HepG2 (cell line): ENCODE results near the gene CDC20. TPM values are rescaled to one million over a fixed set of nuclear protein-coding genes. Genes with fewer than 3 reads are reported as not detected.

Experiments used
- ARID3A ChIP-seq: IDR thresholded peaks from 2 replicates; pipeline ENCODE4 v1.6.1; 2012; ENCODE audit warnings: low read depth, low read length, improper control_type of control experiment
- CBX5 ChIP-seq: sonication (generic); formaldehyde crosslinking; IDR thresholded peaks from 2 replicates; pipeline ENCODE4 v1.4.0; 2020; ENCODE audit warnings: missing genetic modification reagents, borderline replicate concordance
- CENPBD1 ChIP-seq: sonication (generic); formaldehyde crosslinking; IDR thresholded peaks from 2 replicates; pipeline ENCODE4 v1.8.0; 2022; ENCODE audit warnings: missing genetic modification reagents, low read depth, mild to moderate bottlenecking, borderline replicate concordance
- CREM ChIP-seq, 2 experiments: sonication (generic) in 1 of 2; formaldehyde crosslinking in 1 of 2; IDR thresholded peaks; 2 replicates each; pipeline versions ENCODE4 v1.4.0 to v1.6.1; 2016 to 2020; ENCODE audit warnings: antibody characterized with exemption in 1 of 2, mild to moderate bottlenecking in 1 of 2, missing genetic modification reagents in 1 of 2
- FOXC1 ChIP-seq: sonication (generic); formaldehyde crosslinking; IDR thresholded peaks from 2 replicates; pipeline ENCODE4 v1.8.0; 2022; ENCODE audit warnings: mild to moderate bottlenecking, missing genetic modification reagents, borderline replicate concordance
- FOXK1 ChIP-seq: sonication (generic); formaldehyde crosslinking; IDR thresholded peaks from 2 replicates; pipeline ENCODE4 v1.4.0; 2020; ENCODE audit warnings: low read depth, missing genetic modification reagents, borderline replicate concordance
- HHEX ChIP-seq: IDR thresholded peaks from 2 replicates; pipeline ENCODE4 v1.6.1; 2016; ENCODE audit warnings: control low read depth
- HNRNPL ChIP-seq: fragments of 200-400 bp; formaldehyde crosslinking; IDR thresholded peaks from 2 replicates; pipeline ENCODE4 v1.6.1; 2017; ENCODE audit warnings: mild to moderate bottlenecking, low read depth, low read length
- KDM1A ChIP-seq: IDR thresholded peaks from 2 replicates; pipeline ENCODE4 v1.6.1; 2016; ENCODE audit warnings: missing compliant biosample characterization
- KDM4B ChIP-seq: sonication (generic); formaldehyde crosslinking; IDR thresholded peaks from 2 replicates; pipeline ENCODE4 v1.4.0; 2020; ENCODE audit warnings: missing genetic modification reagents
- KLF15 ChIP-seq: sonication (generic); formaldehyde crosslinking; IDR thresholded peaks from 2 replicates; pipeline ENCODE4 v1.8.1; 2023; ENCODE audit warnings: borderline replicate concordance, mild to moderate bottlenecking, inconsistent platforms, missing genetic modification reagents, mixed read lengths
- MBD4 ChIP-seq: IDR thresholded peaks from 2 replicates; pipeline ENCODE4 v1.6.1; 2012; ENCODE audit warnings: low read length, inconsistent platforms, borderline replicate concordance
- NR0B2 ChIP-seq: sonication (generic); formaldehyde crosslinking; IDR thresholded peaks from 2 replicates; pipeline ENCODE4 v1.4.0; 2020; ENCODE audit warnings: mild to moderate bottlenecking, missing genetic modification reagents
- NR1H2 ChIP-seq: sonication (generic); formaldehyde crosslinking; IDR thresholded peaks from 2 replicates; pipeline ENCODE4 v1.8.1; 2022; ENCODE audit warnings: low read depth, missing genetic modification reagents, borderline replicate concordance
- PBX3 ChIP-seq: sonication (generic); formaldehyde crosslinking; IDR thresholded peaks from 2 replicates; pipeline ENCODE4 v1.8.1; 2023; ENCODE audit warnings: missing genetic modification reagents, inconsistent platforms, borderline replicate concordance
- SKI ChIP-seq: fragments of 450-650 bp; IDR thresholded peaks from one replicate; pipeline ENCODE4 v1.6.1; 2018; ENCODE audit warnings: mild to moderate bottlenecking; ENCODE audit not compliant: partially characterized antibody
- SMC3 ChIP-seq: IDR thresholded peaks from 2 replicates; pipeline ENCODE4 v1.6.1; 2011; ENCODE audit warnings: low read length, improper control_type of control experiment
- ZBTB2 ChIP-seq: sonication (generic); formaldehyde crosslinking; IDR thresholded peaks from 2 replicates; pipeline ENCODE4 v1.8.0; 2022; ENCODE audit warnings: low read depth, missing genetic modification reagents
- ZNF383 ChIP-seq: sonication (generic); formaldehyde crosslinking; IDR thresholded peaks from 2 replicates; pipeline ENCODE4 v1.4.0; 2020; ENCODE audit warnings: missing genetic modification reagents, mild to moderate bottlenecking, borderline replicate concordance
- ZNF598 ChIP-seq: sonication (generic); formaldehyde crosslinking; IDR thresholded peaks from 2 replicates; pipeline ENCODE4 v1.5.1; 2020; ENCODE audit warnings: mild to moderate bottlenecking, missing genetic modification reagents, borderline replicate concordance
- ZNF710 ChIP-seq: sonication (generic); formaldehyde crosslinking; IDR thresholded peaks from 2 replicates; pipeline ENCODE4 v1.5.0; 2020; ENCODE audit warnings: mild to moderate bottlenecking, missing genetic modification reagents, borderline replicate concordance
- ZNF740 ChIP-seq: sonication (generic); formaldehyde crosslinking; IDR thresholded peaks from 2 replicates; pipeline ENCODE4 v1.4.0; 2020; ENCODE audit warnings: missing genetic modification reagents
- ZNF776 ChIP-seq: sonication (generic); formaldehyde crosslinking; IDR thresholded peaks from 2 replicates; pipeline ENCODE4 v1.4.0; 2020; ENCODE audit warnings: mild to moderate bottlenecking, missing genetic modification reagents
- polyA plus RNA-seq, 8 experiments: library from polyadenylated mRNA; depleted of rRNA in 3 of 8; stranded (reverse) in 7 of 8; unstranded in 1 of 8; fragments of >200 nt; fragmentation: Illumina TruSeq in 4 of 8; extraction: Trizol in 4 of 8; gene quantifications; 2 replicates each; pipeline versions ENCODE4 v1.2.1 to v1.2.3, GENCODE V29; 2011 to 2016; ENCODE audit warnings: low read depth in 4 of 8, missing spikeins in 1 of 8, mixed read lengths in 1 of 8; ENCODE audit not compliant: insufficient read depth in 1 of 8
- total RNA-seq, 5 experiments: library from RNA; depleted of rRNA; stranded (reverse); fragments of >200 nt; fragmentation: Illumina TruSeq; extraction: Trizol; gene quantifications; 2 replicates each; pipeline ENCODE4 v1.2.3, GENCODE V29; 2016; ENCODE audit warnings: low read depth in 1 of 5

Gene CDC20
- total and polyA plus RNA-seq, 2 of the 13 experiments (the other 11 are each of a cell fraction or from before 2014, with no cell fraction given) = 57.9 to 90.0 TPM

- no peak for TF ChIP-seq ARID3A
- no peak for TF ChIP-seq NR1H2 (CRISPR knock-in tag)
- no peak for TF ChIP-seq HHEX (CRISPR knock-in tag)
- no peak for TF ChIP-seq CBX5 (CRISPR knock-in tag)
- TF ChIP-seq SKI = no peak
- TF ChIP-seq CENPBD1 (CRISPR knock-in tag) = no peak
- peak; percentile 40; the same call in 1 of the 2 replicates for TF ChIP-seq ZNF710
- TF ChIP-seq ZNF740 (CRISPR knock-in tag) = no peak
- no peak for TF ChIP-seq FOXC1 (CRISPR knock-in tag)
- peak; percentile 49; the same call in 1 of the 2 replicates for TF ChIP-seq ZNF776
- no peak for TF ChIP-seq ZBTB2 (CRISPR knock-in tag)
- TF ChIP-seq ZNF383 (CRISPR knock-in tag) = no peak
- TF ChIP-seq CREM (IDR thresholded peaks at IDR 0.05) = no peak
- TF ChIP-seq CREM (CRISPR knock-in tag; IDR thresholded peaks at IDR 0.05) = no peak
- TF ChIP-seq NR0B2 (CRISPR knock-in tag) = 0 out of 2 replicates have a peak, but pooled peaks have one; percentile 16
- TF ChIP-seq KDM1A (CRISPR knock-in tag) = peak; percentile 55; the same call in 1 of the 2 replicates
- no peak for TF ChIP-seq MBD4
- TF ChIP-seq KDM4B = no peak
- no peak for TF ChIP-seq SMC3
- TF ChIP-seq KLF15 (CRISPR knock-in tag) = 0 out of 2 replicates have a peak, but pooled peaks have one; percentile 12
- no peak for TF ChIP-seq PBX3
- TF ChIP-seq FOXK1 = no peak
- TF ChIP-seq HNRNPL = no peak
- TF ChIP-seq ZNF598 (CRISPR knock-in tag) = no peak
Measured at GRCh38 chr1:43366601-43367025, 7.8 kb downstream of the CDC20 start (continued).
